GM12801 (cell line): ENCODE measurements around the gene GPR158.

Source experiments
- TF ChIP-seq, protein P1 (sequence below): IDR thresholded peaks from one replicate; pipeline ENCODE4 v1.5.1; 2011; ENCODE audit warnings: control low read depth; ENCODE audit not compliant: insufficient read length; ENCODE audit errors: extremely low read depth

The GPR158 gene

DNA sequence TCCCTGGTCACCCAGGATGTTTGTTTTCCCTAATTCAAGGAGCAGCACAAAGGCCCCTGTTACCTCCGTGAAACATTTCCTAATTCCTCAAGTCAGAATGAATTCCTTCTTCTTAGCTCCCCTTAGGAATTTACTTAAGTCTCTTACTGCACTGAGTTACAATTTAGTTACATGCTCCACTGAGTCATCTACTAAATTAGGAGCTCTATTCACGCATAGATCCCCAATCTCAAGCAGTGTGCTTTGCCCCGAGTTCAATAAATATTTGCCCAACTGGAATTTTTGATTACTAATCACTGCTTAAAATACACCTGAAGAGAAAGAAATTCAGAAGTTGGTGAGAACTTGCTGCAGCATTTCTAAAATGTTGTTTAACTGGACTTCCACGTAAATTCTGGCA, 429.8 kb downstream of the GPR158 start:
- TF ChIP-seq, protein P1, sequence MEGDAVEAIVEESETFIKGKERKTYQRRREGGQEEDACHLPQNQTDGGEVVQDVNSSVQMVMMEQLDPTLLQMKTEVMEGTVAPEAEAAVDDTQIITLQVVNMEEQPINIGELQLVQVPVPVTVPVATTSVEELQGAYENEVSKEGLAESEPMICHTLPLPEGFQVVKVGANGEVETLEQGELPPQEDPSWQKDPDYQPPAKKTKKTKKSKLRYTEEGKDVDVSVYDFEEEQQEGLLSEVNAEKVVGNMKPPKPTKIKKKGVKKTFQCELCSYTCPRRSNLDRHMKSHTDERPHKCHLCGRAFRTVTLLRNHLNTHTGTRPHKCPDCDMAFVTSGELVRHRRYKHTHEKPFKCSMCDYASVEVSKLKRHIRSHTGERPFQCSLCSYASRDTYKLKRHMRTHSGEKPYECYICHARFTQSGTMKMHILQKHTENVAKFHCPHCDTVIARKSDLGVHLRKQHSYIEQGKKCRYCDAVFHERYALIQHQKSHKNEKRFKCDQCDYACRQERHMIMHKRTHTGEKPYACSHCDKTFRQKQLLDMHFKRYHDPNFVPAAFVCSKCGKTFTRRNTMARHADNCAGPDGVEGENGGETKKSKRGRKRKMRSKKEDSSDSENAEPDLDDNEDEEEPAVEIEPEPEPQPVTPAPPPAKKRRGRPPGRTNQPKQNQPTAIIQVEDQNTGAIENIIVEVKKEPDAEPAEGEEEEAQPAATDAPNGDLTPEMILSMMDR = no peak

DNA sequence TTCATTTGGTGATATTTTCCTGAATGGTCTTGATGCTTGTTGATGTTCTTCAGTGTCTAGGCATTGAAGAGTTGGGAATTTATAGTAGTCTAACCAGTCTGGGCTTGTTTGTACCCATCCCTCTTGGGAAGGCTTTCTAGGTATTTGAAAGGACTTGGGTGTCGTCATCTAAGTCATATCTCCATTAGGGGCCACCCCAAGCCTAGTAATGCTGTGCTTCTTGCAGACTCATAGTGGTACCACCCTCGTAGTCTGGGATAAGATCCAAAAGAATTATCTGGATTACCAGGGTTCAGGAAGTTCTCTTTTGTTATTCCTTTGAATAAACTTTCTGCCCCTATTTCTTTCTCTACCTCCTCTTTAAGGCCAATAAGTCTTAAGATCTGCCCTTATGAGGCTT, 439.9 kb downstream of the GPR158 start:
- TF ChIP-seq, protein P1 = no peak

DNA sequence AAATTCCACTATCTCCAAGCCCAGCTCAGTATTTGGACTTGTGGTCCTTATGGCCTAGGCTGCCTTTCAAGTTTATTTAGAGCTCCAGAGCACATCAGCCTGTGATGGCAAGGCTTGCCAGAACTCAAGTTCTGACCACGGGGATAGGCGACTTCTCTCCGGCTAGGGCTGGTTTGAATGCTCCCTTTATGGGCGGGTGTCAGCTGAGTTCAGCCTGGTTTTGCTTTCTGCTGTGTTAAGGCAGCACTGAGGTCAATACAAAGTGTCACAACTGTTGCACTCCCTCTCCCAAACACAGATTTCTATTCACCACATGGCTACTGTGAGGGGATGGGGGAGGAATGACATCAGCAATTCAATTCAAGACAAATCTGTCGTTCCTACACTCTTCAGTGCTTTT, 441.1 kb downstream of the GPR158 start:
- TF ChIP-seq, protein P1 = no peak

DNA sequence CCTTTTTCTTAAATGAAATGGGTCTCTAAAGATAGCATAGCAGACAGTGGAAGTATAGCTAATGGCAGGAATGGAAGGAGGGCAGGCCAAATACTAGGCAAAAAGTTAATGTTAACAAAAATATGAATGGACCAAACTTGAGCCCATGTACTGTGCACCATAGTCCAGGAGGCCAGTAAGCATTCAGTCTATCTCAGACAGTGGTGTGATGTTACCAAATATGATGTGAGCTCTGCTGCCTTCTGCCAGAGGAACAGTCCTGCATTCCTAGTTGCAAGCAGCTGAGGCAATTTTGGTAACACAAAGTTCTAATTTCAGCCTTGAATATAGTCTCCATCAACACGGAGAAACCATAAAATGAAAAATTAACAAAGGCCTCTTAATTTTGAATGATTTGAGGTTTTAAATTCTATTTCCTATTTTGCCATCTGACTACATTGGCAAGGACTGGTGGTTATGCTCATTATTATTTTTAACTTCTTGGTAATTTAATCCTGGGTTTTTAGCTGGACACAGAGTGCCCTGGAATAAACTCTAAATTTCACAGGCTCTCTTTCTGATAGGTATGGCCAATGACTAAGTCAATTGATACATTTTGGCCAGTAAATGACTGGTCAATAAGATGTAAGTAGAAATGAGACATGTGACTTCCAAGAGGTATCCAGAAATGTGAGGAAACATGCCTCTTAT, 442.2 kb downstream of the GPR158 start:
- TF ChIP-seq, protein P1 = no peak

DNA sequence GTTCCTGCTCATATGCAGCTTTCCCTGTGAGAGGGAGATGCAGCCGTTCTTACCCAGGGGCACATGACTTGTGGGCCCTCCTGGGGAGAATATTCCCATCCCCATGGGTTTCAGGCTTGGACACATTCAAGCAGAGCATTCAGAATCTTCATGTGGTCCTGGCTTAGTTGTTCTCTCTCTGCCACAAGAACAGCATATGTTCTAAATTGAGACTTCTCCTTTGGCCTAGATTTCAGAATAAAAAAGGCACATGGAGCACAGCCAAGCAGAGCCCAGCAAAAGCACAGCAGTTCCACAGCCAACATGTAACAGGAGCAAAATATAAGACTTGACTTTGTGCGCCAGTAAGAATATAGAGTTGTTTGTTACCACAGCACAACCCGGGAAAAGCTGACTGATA, 452.8 kb downstream of the GPR158 start:
- TF ChIP-seq, protein P1 = no peak

DNA sequence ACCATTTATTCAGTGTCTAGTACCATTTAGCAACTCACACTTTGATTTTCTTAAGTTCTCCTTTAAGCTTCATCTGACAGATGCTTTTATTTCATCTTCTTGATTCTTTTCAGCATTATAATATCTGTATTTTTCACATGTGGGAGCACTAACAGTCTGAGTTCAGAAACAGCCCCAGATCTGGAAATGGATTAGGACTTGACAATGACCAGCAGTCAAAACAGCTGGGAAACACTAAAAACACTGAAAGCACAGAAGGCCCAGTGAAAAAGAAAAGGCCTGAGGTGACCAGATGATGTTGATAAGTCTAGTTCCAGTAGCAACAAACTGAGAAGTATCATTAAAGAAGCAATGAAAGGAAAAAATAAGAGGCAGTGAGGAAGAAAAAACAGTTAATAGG, 454.5 kb downstream of the GPR158 start:
- TF ChIP-seq, protein P1 = no peak

DNA sequence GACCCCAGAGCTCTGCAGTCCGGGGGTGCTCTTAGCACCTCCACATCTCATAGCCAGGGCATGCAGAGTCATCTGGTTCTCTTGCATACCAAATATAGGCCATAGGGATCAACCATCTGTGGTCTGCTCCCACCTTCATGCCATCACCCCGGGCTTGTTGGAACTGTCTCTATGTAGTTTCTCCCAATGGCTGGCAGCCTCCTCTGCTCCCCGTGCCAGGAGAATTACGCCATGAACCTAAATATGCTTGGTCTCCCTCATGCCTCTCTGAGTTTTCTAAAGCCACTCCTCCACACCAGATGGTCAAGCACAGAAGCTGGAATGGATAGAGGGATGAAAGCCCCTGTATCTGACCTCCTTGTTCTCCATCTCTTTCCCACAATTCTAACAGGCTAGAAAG, 456.7 kb downstream of the GPR158 start:
- TF ChIP-seq, protein P1 = no peak
